A549 treated with GW870086 at 1 μM for 4 hours (cell line): Measurements from ENCODE around the gene MYOF. TPM values are rescaled to one million over a fixed set of nuclear protein-coding genes. Genes with fewer than 3 reads are reported as not detected.

ENCODE experiments used
- total RNA-seq: library from RNA; stranded (reverse); fragments of 200-300 nt; extraction: Qiagen RNA extraction; gene quantifications from 5 replicates; pipeline ENCODE4 v1.2.3, GENCODE V29; 2022; ENCODE audit warnings: low read depth

MYOF gene
- 183 to 250 TPM (median 227 TPM) in 5 replicates for total RNA-seq

GRCh38 chr10:93482145-93482834, at the start of gene MYOF:
Gene MYOF, minus strand, starts transcription at chr10:93482334. Its CDS starts 140 bp downstream, at chr10:93482194.

GRCh38 chr10:93496322-93497041, 14.3 kb upstream of the MYOF start, which contains the start of gene CEP55:
Gene CEP55, plus strand, starts transcription at chr10:93496612. Its CDS starts 3,440 bp downstream, at chr10:93500052.

Other genes with a start within 250 kb of the MYOF start
- gene CEP55, start 14.3 kb upstream of the MYOF start, total RNA-seq: 53.5 to 73.6 TPM (median 65.2 TPM) in 5 replicates
- gene FFAR4, start 84.3 kb upstream of the MYOF start, total RNA-seq: 0.11 to 0.30 TPM (median 0.16 TPM) in 5 replicates
- 8.0 to 11.5 TPM (median 9.6 TPM) in 5 replicates for gene RBP4, start 118.9 kb upstream of the MYOF start, total RNA-seq
- not detected in 5 replicates for gene PDE6C, start 130.2 kb upstream of the MYOF start, total RNA-seq
- gene FRA10AC1, start 220.3 kb upstream of the MYOF start, total RNA-seq: 4.7 to 6.4 TPM (median 5.6 TPM) in 5 replicates